Liver (tissue), 3 donors: ENCODE data around the gene SNRPB.

Source experiments
- FOXA1 ChIP-seq: IDR thresholded peaks from 2 replicates; pipeline ENCODE4 v1.6.1; 2016; ENCODE audit warnings: antibody characterized with exemption
- GABPA ChIP-seq, 2 donors: IDR thresholded peaks in 1 of 2; conservative IDR thresholded peaks in 1 of 2; 2 replicates each; pipeline ENCODE4 v1.6.1; 2016; ENCODE audit warnings: antibody characterized with exemption in 2 of 2, mild to moderate bottlenecking in 1 of 2, moderate library complexity in 1 of 2
- HNF4A ChIP-seq, 2 donors: conservative IDR thresholded peaks; 2 replicates each; pipeline ENCODE4 v1.6.1; 2016; ENCODE audit warnings: antibody characterized with exemption in 2 of 2, mild to moderate bottlenecking in 2 of 2
- JUND ChIP-seq, 2 donors: IDR thresholded peaks; 2 replicates each; pipeline ENCODE4 v1.6.1; 2016; ENCODE audit warnings: antibody characterized with exemption in 2 of 2
- RAD21 ChIP-seq, 2 donors: IDR thresholded peaks; 2 replicates each; pipeline ENCODE4 v1.6.1; 2016; ENCODE audit warnings: antibody characterized with exemption in 2 of 2, mild to moderate bottlenecking in 2 of 2
- RXRA ChIP-seq, 2 donors: IDR thresholded peaks; 2 replicates each; pipeline ENCODE4 v1.6.1; 2017 to 2018; ENCODE audit warnings: antibody characterized with exemption in 2 of 2, mild to moderate bottlenecking in 1 of 2
- SP1 ChIP-seq: IDR thresholded peaks from 2 replicates; pipeline ENCODE4 v1.6.1; 2018; ENCODE audit warnings: antibody characterized with exemption, mild to moderate bottlenecking
- TAF1 ChIP-seq: conservative IDR thresholded peaks from 2 replicates; pipeline ENCODE4 v1.6.1; 2016; ENCODE audit warnings: antibody characterized with exemption, mild to moderate bottlenecking
- YY1 ChIP-seq: IDR thresholded peaks from 2 replicates; pipeline ENCODE4 v1.6.1; 2016; ENCODE audit warnings: antibody characterized with exemption, mild to moderate bottlenecking
- TF ChIP-seq, protein P1 (sequence below): fragments of 150-350 bp; IDR thresholded peaks from 2 replicates; pipeline ENCODE4 v1.5.1; 2017; ENCODE audit warnings: improper control_type of control experiment, low read depth, low read length; ENCODE audit not compliant: missing input control
- TF ChIP-seq, protein P2 (sequence below): IDR thresholded peaks from 2 replicates; pipeline ENCODE4 v1.6.1; 2016; ENCODE audit warnings: antibody characterized with exemption
- TF ChIP-seq, protein P3 (sequence below): IDR thresholded peaks from 2 replicates; pipeline ENCODE4 v1.6.1; 2016; ENCODE audit warnings: antibody characterized with exemption
- TF ChIP-seq, protein P4 (sequence below): IDR thresholded peaks from 2 replicates; pipeline ENCODE4 v1.6.1; 2016; ENCODE audit warnings: antibody characterized with exemption, mild to moderate bottlenecking
- TF ChIP-seq, protein P5 (sequence below): IDR thresholded peaks from 2 replicates; pipeline ENCODE4 v1.6.1; 2016; ENCODE audit warnings: antibody characterized with exemption
- donor health status: healthy.
- donor health status: healthy.

DNA sequence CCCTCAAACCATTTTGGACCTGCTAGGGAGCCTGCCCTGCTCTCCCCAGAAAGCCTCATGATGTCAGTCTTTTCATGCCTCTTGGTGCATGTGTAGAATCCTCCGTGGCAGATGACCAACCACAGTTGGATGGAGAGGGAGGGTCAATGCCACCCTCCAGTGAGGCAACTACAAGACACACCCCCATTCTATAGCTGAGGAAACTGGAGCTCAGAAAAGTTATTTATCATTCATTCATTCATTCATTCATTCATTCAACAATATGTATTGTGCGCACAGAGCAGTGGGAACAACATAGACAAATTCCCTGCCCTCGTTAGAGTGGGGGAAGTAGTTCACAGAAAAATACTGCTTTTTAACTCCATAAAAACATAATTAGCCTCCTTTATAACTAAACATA lies 16.8 kb downstream of the SNRPB start:
- TF ChIP-seq, protein P1, sequence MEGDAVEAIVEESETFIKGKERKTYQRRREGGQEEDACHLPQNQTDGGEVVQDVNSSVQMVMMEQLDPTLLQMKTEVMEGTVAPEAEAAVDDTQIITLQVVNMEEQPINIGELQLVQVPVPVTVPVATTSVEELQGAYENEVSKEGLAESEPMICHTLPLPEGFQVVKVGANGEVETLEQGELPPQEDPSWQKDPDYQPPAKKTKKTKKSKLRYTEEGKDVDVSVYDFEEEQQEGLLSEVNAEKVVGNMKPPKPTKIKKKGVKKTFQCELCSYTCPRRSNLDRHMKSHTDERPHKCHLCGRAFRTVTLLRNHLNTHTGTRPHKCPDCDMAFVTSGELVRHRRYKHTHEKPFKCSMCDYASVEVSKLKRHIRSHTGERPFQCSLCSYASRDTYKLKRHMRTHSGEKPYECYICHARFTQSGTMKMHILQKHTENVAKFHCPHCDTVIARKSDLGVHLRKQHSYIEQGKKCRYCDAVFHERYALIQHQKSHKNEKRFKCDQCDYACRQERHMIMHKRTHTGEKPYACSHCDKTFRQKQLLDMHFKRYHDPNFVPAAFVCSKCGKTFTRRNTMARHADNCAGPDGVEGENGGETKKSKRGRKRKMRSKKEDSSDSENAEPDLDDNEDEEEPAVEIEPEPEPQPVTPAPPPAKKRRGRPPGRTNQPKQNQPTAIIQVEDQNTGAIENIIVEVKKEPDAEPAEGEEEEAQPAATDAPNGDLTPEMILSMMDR: no peak
- TF ChIP-seq, protein P2, sequence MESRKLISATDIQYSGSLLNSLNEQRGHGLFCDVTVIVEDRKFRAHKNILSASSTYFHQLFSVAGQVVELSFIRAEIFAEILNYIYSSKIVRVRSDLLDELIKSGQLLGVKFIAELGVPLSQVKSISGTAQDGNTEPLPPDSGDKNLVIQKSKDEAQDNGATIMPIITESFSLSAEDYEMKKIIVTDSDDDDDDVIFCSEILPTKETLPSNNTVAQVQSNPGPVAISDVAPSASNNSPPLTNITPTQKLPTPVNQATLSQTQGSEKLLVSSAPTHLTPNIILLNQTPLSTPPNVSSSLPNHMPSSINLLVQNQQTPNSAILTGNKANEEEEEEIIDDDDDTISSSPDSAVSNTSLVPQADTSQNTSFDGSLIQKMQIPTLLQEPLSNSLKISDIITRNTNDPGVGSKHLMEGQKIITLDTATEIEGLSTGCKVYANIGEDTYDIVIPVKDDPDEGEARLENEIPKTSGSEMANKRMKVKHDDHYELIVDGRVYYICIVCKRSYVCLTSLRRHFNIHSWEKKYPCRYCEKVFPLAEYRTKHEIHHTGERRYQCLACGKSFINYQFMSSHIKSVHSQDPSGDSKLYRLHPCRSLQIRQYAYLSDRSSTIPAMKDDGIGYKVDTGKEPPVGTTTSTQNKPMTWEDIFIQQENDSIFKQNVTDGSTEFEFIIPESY: no peak
- TF ChIP-seq GABPA (IDR thresholded peaks at IDR 0.05 in 1 of 2, conservative IDR thresholded peaks at IDR 0.05 in 1 of 2) (no peak), RXRA (IDR thresholded peaks at IDR 0.05) (no peak), TAF1 (no peak), YY1 (no peak), SP1 (no peak), FOXA1 (no peak), RAD21 (IDR thresholded peaks at IDR 0.05) (no peak), HNF4A (conservative IDR thresholded peaks at IDR 0.05) (no peak), JUND (IDR thresholded peaks at IDR 0.05) (no peak)
- TF ChIP-seq, protein P3, sequence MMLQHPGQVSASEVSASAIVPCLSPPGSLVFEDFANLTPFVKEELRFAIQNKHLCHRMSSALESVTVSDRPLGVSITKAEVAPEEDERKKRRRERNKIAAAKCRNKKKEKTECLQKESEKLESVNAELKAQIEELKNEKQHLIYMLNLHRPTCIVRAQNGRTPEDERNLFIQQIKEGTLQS: no peak
- TF ChIP-seq, protein P4, sequence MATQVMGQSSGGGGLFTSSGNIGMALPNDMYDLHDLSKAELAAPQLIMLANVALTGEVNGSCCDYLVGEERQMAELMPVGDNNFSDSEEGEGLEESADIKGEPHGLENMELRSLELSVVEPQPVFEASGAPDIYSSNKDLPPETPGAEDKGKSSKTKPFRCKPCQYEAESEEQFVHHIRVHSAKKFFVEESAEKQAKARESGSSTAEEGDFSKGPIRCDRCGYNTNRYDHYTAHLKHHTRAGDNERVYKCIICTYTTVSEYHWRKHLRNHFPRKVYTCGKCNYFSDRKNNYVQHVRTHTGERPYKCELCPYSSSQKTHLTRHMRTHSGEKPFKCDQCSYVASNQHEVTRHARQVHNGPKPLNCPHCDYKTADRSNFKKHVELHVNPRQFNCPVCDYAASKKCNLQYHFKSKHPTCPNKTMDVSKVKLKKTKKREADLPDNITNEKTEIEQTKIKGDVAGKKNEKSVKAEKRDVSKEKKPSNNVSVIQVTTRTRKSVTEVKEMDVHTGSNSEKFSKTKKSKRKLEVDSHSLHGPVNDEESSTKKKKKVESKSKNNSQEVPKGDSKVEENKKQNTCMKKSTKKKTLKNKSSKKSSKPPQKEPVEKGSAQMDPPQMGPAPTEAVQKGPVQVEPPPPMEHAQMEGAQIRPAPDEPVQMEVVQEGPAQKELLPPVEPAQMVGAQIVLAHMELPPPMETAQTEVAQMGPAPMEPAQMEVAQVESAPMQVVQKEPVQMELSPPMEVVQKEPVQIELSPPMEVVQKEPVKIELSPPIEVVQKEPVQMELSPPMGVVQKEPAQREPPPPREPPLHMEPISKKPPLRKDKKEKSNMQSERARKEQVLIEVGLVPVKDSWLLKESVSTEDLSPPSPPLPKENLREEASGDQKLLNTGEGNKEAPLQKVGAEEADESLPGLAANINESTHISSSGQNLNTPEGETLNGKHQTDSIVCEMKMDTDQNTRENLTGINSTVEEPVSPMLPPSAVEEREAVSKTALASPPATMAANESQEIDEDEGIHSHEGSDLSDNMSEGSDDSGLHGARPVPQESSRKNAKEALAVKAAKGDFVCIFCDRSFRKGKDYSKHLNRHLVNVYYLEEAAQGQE: no peak
- TF ChIP-seq, protein P5, sequence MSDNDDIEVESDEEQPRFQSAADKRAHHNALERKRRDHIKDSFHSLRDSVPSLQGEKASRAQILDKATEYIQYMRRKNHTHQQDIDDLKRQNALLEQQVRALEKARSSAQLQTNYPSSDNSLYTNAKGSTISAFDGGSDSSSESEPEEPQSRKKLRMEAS: no peak
